ENCODE data around the gene HECTD3.
"Not testable (repeated sequence)": the region's sequence is repeated elsewhere in the genome, so short reads cannot be mapped to it uniquely, and the experiment has no call there.

HECTD3 gene

DNA sequence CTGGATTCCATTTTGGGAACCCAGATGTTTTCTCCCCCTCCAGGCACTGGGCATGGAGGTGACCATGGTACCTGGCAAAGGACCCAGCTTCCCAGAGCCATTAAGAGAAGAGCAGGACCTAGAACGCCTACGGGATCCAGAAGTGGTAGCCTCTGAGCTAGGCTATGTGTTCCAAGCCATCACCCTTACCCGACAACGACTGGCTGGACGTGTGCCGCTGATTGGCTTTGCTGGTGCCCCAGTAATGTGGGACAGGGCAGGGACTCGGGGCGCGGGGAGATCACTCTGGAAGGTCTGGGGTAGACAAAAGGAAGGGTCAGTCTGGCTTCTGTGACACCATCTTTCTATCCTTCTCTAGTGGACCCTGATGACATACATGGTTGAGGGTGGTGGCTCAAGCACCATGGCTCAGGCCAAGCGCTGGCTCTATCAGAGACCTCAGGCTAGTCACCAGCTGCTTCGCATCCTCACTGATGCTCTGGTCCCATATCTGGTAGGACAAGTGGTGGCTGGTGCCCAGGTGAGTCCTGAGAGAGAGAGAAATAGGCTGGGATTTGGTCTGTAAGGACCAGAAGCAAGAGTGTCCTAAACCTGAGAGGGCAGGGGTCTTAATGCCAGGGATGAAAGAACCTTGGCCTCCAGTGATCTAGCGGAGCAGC, 2.6 kb upstream of the HECTD3 start:
- no peak for DNase-seq

GRCh38 chr1:45012639-45013278, 1.6 kb upstream of the HECTD3 start:
- peak; percentile 40 to 66 for DNase-seq

- DNase-seq = peak; percentile 98 to 99
These were observed 914 bp upstream of the HECTD3 start, which contains the start of gene UROD for GRCh38 chr1:45011837-45012638. UROD (plus strand) TSS chr1:45012254; CDS start chr1:45012266, 12 bp downstream.

DNA sequence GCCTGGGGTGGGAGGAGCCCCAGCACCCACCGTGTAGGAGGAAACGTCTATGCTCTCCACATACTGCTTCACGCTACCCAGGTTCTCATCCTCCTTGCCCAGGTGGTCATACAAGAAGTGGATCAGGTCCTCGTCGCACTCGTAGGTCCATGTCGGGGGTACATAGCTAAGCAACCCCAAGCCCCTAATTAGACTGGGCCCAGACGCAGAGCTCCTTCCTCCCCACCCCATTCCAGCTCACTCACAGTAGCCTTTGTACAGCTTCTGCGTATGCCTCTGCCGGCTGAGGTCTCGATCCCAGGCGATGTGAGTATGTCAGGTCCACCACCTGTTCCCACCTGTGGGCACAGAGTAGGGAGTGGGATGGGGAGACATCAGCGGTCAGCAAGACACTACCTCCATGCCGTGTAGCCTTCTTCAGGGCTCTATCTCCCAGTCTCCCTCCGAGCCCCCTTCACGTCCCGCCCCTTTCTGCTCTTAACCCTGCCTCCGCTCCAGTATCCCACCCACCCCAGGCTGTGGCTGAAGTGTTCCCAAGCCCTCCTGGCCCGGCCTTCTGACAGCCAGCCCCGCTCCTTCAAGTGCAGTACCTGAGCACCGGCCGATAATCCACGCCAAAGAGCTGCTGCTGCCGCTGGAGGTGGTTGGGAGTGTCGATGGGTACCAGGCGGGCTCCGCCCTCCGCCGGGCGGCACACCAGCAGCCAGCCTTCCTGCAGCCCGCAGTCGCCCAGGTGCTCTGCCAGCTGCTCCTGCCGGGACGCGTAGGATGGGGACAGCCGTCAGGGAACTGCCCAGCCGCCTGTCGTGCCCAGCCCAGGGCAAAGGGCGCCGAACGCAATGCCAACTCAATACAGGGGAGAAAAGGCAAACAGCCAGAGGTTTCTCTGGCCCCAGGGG, 919 bp downstream of the HECTD3 start:
- DNase-seq = peak; percentile 43 to 67

GRCh38 chr1:45009296-45009865, 1.7 kb downstream of the HECTD3 start:
- DNase-seq = no peak

- no peak for DNase-seq
These were observed 2.6 kb downstream of the HECTD3 start for GRCh38 chr1:45008516-45008915.

DNA sequence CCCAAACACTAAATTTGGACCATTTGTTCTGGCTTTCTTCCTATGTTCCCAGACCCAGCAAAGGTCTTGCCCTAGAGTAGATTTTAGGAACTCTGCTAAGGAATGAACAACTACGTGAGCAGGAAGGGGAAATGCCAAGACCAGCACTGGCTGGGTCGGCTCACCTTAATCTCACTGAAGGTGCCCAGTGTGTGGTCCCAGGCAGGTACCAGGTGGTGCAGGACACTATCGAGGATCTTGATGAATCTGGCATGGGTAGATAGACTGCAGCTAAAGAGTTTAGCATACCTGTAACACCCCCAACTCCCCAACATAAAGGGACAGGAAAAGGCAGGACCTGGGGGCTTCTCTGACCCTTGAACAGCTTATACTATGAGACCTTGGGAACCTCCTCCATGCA, 3.0 kb downstream of the HECTD3 start:
- DNase-seq = no peak

- DNase-seq = no peak
These were observed 3.8 kb downstream of the HECTD3 start for GRCh38 chr1:45007311-45007710.

DNA sequence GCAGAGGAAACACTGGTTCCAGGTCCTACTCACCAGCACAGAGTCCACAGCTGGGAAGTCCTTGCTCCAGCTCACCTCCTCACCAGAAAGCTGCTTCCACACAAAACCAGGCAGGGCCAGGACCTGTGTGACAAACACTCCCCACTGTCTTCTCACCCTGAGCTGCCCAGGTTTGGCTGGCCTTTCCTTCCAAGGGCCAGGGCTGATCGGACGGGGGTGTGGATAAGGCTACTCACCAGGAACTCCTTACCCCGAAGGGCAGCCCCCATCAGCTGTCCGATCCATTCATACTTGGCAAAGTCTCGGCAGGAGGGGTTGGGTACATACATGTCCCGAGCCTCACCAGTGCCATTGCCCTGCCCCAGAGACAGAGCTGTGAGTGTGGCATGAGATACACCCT, 5.4 kb downstream of the HECTD3 start:
- DNase-seq = no peak

GRCh38 chr1:45004281-45004920, 6.7 kb downstream of the HECTD3 start:
- no peak for DNase-seq

GRCh38 chr1:45003741-45004140, 7.4 kb downstream of the HECTD3 start:
- DNase-seq = no peak

DNA sequence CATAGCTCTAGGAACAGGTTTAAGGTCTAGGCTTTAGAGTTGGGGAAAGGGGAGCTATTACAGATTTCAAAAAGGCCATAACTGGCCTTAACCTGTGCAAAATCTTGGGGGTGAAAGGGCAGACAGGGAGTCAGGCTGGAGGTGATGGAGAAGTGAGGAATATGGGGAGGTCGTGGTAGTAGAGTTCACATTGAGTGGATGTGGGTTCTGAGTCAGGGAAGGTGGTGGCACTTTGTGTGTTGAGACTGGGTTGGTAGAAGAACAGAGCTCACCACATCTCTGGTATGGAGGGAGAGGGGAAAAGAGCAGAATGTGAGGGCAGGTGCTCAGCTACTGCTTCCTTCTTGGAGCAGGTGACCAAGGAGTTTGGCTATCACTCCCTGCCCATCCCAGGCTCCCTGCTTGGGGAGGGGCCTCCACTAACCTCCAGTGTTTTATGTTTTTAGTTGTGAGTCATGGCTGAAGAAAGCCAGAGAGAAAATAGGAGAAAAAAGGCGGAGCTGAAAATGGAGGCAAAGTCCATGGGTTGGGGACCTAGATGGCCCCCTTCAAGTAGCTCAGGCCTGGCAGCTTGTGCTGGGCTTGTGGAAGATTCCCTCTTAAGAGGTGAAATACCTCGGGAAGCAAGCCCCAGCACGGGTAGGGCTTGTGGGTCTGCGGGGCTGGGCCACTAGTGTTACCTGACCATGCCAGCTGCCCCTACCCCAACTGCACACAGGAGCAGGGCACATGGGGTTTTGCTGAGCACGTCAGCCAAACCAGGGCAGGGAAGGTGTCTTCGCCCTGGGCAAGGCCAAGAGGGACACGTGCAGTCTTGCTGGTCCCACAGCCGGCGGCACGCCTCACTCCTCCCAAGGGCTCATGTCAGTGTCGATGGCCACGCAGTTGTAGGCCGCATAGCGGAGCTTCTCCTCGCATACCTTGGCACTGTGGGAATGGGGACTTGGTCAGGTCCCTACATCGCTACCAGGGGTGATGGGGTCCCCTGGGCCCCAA, 8.2 kb downstream of the HECTD3 start:
- DNase-seq = no peak

DNA sequence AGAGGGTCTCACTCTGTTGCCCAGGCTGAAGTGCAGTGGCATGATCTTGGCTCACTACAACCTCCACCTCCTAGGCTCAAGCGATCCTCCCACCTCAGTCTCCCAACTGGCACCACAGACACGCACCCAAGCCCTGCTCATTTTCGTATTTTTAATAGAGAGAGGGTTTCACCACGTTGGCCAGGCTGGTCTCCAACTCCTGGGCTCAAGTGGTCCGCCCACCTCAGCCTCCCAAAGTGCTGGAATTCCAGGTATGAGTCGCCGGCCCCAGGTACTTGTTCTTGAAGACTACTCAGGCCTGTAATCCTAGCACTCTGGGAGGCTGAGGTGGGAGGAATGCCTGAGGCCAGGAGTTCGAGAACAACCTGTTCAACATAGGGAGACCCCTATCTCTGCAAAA, 9.5 kb downstream of the HECTD3 start:
- not testable (repeated sequence) for DNase-seq

DNA sequence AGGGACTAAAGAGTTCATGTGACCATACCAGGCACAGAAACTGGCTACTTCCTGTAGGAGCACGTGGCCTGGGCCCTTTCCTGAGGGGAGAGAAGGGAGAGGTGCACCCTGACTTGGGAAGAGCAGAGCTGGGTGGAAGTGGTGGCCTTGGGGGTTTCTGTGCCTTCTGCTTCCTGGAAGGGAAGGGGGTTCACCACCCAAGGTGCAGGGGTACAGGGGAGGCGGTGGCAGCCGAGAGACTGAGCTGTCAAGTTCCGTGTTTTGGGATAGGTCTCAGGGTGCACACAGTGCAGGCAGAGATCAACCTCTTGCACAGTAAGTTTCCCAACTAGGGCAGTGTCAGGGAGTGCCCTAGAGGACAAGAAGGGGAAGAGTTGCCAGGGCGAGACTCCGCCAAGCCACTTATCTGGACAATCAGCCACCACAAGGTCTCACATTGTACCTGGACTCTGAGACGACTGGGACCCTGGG, 10.1 kb downstream of the HECTD3 start:
- DNase-seq = no peak

DNA sequence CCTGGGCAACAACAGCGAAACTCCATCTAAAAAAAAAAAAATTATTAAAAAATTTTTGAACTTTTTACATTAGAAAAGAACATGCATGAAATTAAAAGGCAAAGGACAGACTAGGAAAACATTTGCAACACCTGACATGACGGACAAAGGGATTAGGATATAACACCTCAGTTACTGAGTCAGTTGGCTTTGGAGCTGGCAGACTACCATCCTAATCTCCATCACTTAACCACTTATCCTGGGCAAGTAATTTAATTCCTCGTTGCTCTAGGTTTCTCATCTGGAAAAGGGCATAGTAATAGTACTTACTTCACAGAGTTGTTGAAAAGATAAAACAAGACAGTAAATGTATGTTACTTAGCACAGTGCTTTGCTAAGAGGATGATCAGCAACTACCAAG, 11.9 kb downstream of the HECTD3 start:
- DNase-seq = no peak

DNA sequence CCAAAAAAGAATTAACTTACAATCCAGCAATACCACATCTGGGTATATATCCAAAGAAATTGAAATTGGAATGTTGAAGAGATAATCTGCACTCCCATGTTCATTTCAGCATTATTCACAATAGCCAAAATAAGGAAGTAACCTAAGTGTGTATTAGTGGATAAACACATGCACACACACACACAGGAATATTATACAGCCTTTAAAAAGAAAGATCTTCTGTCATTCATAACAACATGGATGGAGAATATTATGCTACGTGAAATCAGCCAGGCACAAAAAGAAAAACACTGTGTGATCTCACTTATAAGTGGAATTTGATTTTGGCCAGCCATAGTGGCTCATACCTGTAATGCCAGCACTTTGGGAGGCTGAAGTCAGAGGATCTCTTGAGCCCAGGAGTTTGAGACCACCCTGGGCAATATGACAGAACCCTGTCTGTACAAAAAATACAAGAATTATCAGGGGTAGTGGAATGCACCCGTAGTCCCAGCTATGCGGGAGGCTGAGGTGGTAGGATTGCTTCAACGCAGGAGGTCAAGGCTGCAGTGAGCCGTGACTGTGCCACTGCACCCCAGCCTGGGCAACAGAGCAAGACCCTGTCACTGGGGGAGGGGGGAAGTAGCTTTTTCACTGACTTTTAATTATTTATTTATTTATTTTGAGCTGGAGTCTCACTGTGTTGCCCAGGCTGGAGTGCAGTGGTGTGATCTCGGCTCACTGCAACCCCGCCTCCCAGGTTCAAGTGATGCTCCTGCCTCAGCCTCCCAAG, 15.5 kb downstream of the HECTD3 start:
- DNase-seq = no peak

GRCh38 chr1:44994309-44994898, 16.7 kb downstream of the HECTD3 start:
- DNase-seq = no peak

- no peak for DNase-seq
These were observed 22.5 kb downstream of the HECTD3 start for GRCh38 chr1:44988531-44989156.
